WTC11 (cell line): Measurements from ENCODE around the gene TMEM205.
A peak's percentile ranks its signal among the peaks of the same experiment; 100 is the strongest.

ENCODE experiments used
- ATF1 ChIP-seq: sonication (generic); formaldehyde crosslinking; IDR thresholded peaks from 2 replicates; pipeline ENCODE4 v1.8.1; 2023; ENCODE audit warnings: mild to moderate bottlenecking, moderate library complexity, missing genetic modification reagents
- ATF3 ChIP-seq: sonication (generic); formaldehyde crosslinking; conservative IDR thresholded peaks from 2 replicates; pipeline ENCODE4 v1.8.1; 2022; ENCODE audit warnings: mild to moderate bottlenecking, missing genetic modification reagents
- ELF4 ChIP-seq: sonication (generic); formaldehyde crosslinking; IDR thresholded peaks from 2 replicates; pipeline ENCODE4 v1.8.1; 2022; ENCODE audit warnings: low read depth, mild to moderate bottlenecking, moderate library complexity, missing genetic modification reagents
- FOXP4 ChIP-seq: sonication (generic); formaldehyde crosslinking; IDR thresholded peaks from 2 replicates; pipeline ENCODE4 v1.8.0; 2022; ENCODE audit warnings: mild to moderate bottlenecking, missing genetic modification reagents
- KAT7 ChIP-seq: sonication (generic); formaldehyde crosslinking; IDR thresholded peaks from 2 replicates; pipeline ENCODE4 v1.8.1; 2023; ENCODE audit warnings: missing genetic modification reagents, mild to moderate bottlenecking, borderline replicate concordance
- MAX ChIP-seq: sonication (generic); formaldehyde crosslinking; IDR thresholded peaks from 2 replicates; pipeline ENCODE4 v1.8.0; 2022; ENCODE audit warnings: mild to moderate bottlenecking, missing genetic modification reagents
- USF2 ChIP-seq: sonication (generic); formaldehyde crosslinking; IDR thresholded peaks from 2 replicates; pipeline ENCODE4 v1.8.1; 2023; ENCODE audit warnings: mild to moderate bottlenecking, missing genetic modification reagents, moderate library complexity
- ZNF263 ChIP-seq: sonication (generic); formaldehyde crosslinking; IDR thresholded peaks from 2 replicates; pipeline ENCODE4 v1.8.1; 2022; ENCODE audit warnings: low read depth, mild to moderate bottlenecking, moderate library complexity, missing genetic modification reagents
- TF ChIP-seq, protein P1 (sequence below): fragments of 200-600 bp; IDR thresholded peaks from 2 replicates; pipeline ENCODE4 v1.8.0; 2022; ENCODE audit warnings: antibody characterized with exemption
- TF ChIP-seq, protein P2 (sequence below): sonication (generic); formaldehyde crosslinking; IDR thresholded peaks from 2 replicates; pipeline ENCODE4 v1.8.1; 2023; ENCODE audit warnings: mild to moderate bottlenecking, missing genetic modification reagents, moderate library complexity
- TF ChIP-seq, protein P3 (sequence below): sonication (generic); formaldehyde crosslinking; IDR thresholded peaks from 2 replicates; pipeline ENCODE4 v1.8.1; 2023; ENCODE audit warnings: mild to moderate bottlenecking, missing genetic modification reagents
- TF ChIP-seq, protein P4 (sequence below): sonication (generic); formaldehyde crosslinking; IDR thresholded peaks from 2 replicates; pipeline ENCODE4 v1.8.0; 2022; ENCODE audit warnings: mild to moderate bottlenecking, missing genetic modification reagents

DNA sequence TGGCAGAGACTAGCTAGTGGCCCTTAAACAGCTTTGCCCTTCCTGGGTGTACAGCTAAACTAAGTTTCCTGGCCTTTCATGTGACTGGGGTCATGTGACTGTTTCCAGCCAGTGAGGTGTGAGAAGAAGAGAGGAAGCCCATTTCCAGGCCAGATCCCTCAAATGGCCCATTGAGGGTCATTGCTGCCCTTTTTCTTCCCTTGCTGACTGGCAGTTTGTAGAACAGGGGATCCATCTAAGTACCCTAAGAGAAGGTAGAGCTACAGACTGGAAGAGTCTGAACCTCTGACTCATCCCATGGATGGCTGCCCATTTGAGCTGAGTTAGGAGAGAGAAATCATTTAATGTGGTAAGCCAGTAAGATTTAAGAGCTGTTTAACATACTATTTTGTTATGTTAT lies 31.2 kb upstream of the TMEM205 start:
- no peak for TF ChIP-seq ATF3
- TF ChIP-seq, protein P1, sequence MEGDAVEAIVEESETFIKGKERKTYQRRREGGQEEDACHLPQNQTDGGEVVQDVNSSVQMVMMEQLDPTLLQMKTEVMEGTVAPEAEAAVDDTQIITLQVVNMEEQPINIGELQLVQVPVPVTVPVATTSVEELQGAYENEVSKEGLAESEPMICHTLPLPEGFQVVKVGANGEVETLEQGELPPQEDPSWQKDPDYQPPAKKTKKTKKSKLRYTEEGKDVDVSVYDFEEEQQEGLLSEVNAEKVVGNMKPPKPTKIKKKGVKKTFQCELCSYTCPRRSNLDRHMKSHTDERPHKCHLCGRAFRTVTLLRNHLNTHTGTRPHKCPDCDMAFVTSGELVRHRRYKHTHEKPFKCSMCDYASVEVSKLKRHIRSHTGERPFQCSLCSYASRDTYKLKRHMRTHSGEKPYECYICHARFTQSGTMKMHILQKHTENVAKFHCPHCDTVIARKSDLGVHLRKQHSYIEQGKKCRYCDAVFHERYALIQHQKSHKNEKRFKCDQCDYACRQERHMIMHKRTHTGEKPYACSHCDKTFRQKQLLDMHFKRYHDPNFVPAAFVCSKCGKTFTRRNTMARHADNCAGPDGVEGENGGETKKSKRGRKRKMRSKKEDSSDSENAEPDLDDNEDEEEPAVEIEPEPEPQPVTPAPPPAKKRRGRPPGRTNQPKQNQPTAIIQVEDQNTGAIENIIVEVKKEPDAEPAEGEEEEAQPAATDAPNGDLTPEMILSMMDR = no peak
- TF ChIP-seq ZNF263 = no peak
- TF ChIP-seq, protein P2, sequence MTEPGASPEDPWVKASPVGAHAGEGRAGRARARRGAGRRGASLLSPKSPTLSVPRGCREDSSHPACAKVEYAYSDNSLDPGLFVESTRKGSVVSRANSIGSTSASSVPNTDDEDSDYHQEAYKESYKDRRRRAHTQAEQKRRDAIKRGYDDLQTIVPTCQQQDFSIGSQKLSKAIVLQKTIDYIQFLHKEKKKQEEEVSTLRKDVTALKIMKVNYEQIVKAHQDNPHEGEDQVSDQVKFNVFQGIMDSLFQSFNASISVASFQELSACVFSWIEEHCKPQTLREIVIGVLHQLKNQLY = no peak
- no peak for TF ChIP-seq ELF4 (CRISPR knock-in tag)
- no peak for TF ChIP-seq ATF1 (CRISPR knock-in tag)
- TF ChIP-seq, protein P3, sequence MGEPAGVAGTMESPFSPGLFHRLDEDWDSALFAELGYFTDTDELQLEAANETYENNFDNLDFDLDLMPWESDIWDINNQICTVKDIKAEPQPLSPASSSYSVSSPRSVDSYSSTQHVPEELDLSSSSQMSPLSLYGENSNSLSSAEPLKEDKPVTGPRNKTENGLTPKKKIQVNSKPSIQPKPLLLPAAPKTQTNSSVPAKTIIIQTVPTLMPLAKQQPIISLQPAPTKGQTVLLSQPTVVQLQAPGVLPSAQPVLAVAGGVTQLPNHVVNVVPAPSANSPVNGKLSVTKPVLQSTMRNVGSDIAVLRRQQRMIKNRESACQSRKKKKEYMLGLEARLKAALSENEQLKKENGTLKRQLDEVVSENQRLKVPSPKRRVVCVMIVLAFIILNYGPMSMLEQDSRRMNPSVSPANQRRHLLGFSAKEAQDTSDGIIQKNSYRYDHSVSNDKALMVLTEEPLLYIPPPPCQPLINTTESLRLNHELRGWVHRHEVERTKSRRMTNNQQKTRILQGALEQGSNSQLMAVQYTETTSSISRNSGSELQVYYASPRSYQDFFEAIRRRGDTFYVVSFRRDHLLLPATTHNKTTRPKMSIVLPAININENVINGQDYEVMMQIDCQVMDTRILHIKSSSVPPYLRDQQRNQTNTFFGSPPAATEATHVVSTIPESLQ = no peak
- TF ChIP-seq, protein P4, sequence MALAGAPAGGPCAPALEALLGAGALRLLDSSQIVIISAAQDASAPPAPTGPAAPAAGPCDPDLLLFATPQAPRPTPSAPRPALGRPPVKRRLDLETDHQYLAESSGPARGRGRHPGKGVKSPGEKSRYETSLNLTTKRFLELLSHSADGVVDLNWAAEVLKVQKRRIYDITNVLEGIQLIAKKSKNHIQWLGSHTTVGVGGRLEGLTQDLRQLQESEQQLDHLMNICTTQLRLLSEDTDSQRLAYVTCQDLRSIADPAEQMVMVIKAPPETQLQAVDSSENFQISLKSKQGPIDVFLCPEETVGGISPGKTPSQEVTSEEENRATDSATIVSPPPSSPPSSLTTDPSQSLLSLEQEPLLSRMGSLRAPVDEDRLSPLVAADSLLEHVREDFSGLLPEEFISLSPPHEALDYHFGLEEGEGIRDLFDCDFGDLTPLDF (CRISPR knock-in tag) = no peak
- peak; percentile 88 for TF ChIP-seq USF2
- no peak for TF ChIP-seq MAX (CRISPR knock-in tag)
- no peak for TF ChIP-seq FOXP4 (CRISPR knock-in tag)
- no peak for TF ChIP-seq KAT7 (CRISPR knock-in tag)
